HepG2 (cell line): ENCODE data around the gene BRAP. TPM values are rescaled to one million over a fixed set of nuclear protein-coding genes. Genes with fewer than 3 reads are reported as not detected.
A peak's percentile ranks its signal among the peaks of the same experiment; 100 is the strongest.

Experiments
- DNMT1 ChIP-seq: sonication (generic); formaldehyde crosslinking; IDR thresholded peaks from 2 replicates; pipeline ENCODE4 v1.5.1; 2020; ENCODE audit warnings: mild to moderate bottlenecking, missing genetic modification reagents
- HMG20B ChIP-seq: conservative IDR thresholded peaks from 2 replicates; pipeline ENCODE4 v1.6.1; 2016; ENCODE audit warnings: missing genetic modification reagents, missing compliant biosample characterization
- NFKBIZ ChIP-seq: IDR thresholded peaks from 2 replicates; pipeline ENCODE4 v1.6.1; 2018; ENCODE audit warnings: missing genetic modification reagents, missing compliant biosample characterization
- NFYB ChIP-seq: sonication (generic); formaldehyde crosslinking; IDR thresholded peaks from 2 replicates; pipeline ENCODE4 v1.4.0; 2020; ENCODE audit warnings: missing genetic modification reagents
- RAD21 ChIP-seq: fragments of 450-650 bp; formaldehyde crosslinking; IDR thresholded peaks from 2 replicates; pipeline ENCODE4 v1.5.0; 2020; ENCODE audit warnings: mild to moderate bottlenecking
- TCF7L2 ChIP-seq: IDR thresholded peaks from 2 replicates; pipeline ENCODE4 v1.6.1; 2011; ENCODE audit warnings: mild to moderate bottlenecking, low read depth, low read length, moderate library complexity
- YY1 ChIP-seq: IDR thresholded peaks from 2 replicates; pipeline ENCODE4 v1.6.1; 2011; ENCODE audit warnings: low read length, low read depth, moderate library complexity, mild to moderate bottlenecking; ENCODE audit not compliant: insufficient read depth, insufficient replicate concordance
- ZNF230 ChIP-seq: sonication (generic); formaldehyde crosslinking; IDR thresholded peaks from 2 replicates; pipeline ENCODE4 v1.4.0; 2020; ENCODE audit warnings: mild to moderate bottlenecking, missing genetic modification reagents
- ZNF335 ChIP-seq: sonication (generic); formaldehyde crosslinking; IDR thresholded peaks from 2 replicates; pipeline ENCODE4 v1.4.0; 2020; ENCODE audit warnings: missing genetic modification reagents
- ZNF430 ChIP-seq: sonication (generic); formaldehyde crosslinking; IDR thresholded peaks from 2 replicates; pipeline ENCODE4 v1.9.0; 2021; ENCODE audit warnings: mild to moderate bottlenecking, missing genetic modification reagents
- ZNF556 ChIP-seq: sonication (generic); formaldehyde crosslinking; IDR thresholded peaks from 2 replicates; pipeline ENCODE4 v1.4.0; 2020; ENCODE audit warnings: mild to moderate bottlenecking, missing genetic modification reagents, borderline replicate concordance
- ZNF75D ChIP-seq: sonication (generic); formaldehyde crosslinking; IDR thresholded peaks from 2 replicates; pipeline ENCODE4 v1.8.1; 2023; ENCODE audit warnings: missing genetic modification reagents, mild to moderate bottlenecking, borderline replicate concordance
- ZNF761 ChIP-seq: sonication (generic); formaldehyde crosslinking; conservative IDR thresholded peaks from 2 replicates; pipeline ENCODE4 v1.4.0; 2020; ENCODE audit warnings: mild to moderate bottlenecking, missing genetic modification reagents
- polyA plus RNA-seq, 8 experiments: library from polyadenylated mRNA; depleted of rRNA in 3 of 8; stranded (reverse) in 7 of 8; unstranded in 1 of 8; fragments of >200 nt; fragmentation: Illumina TruSeq in 4 of 8; extraction: Trizol in 4 of 8; gene quantifications; 2 replicates each; pipeline versions ENCODE4 v1.2.1 to v1.2.3, GENCODE V29; 2011 to 2016; ENCODE audit warnings: low read depth in 4 of 8, missing spikeins in 1 of 8, mixed read lengths in 1 of 8; ENCODE audit not compliant: insufficient read depth in 1 of 8
- total RNA-seq, 5 experiments: library from RNA; depleted of rRNA; stranded (reverse); fragments of >200 nt; fragmentation: Illumina TruSeq; extraction: Trizol; gene quantifications; 2 replicates each; pipeline ENCODE4 v1.2.3, GENCODE V29; 2016; ENCODE audit warnings: low read depth in 1 of 5
- TF ChIP-seq, protein P1 (sequence below): sonication (generic); formaldehyde crosslinking; IDR thresholded peaks from 2 replicates; pipeline ENCODE4 v1.4.0; 2020; ENCODE audit warnings: mild to moderate bottlenecking, missing genetic modification reagents
- TF ChIP-seq, protein P2 (sequence below): IDR thresholded peaks from 2 replicates; pipeline ENCODE4 v1.6.1; 2018; ENCODE audit warnings: missing genetic modification reagents, mild to moderate bottlenecking, missing compliant biosample characterization
- TF ChIP-seq, protein P3 (sequence below): sonication (generic); formaldehyde crosslinking; IDR thresholded peaks from 2 replicates; pipeline ENCODE4 v1.4.0; 2020; ENCODE audit warnings: missing genetic modification reagents
- TF ChIP-seq, protein P4 (sequence below): sonication (generic); formaldehyde crosslinking; IDR thresholded peaks from 2 replicates; pipeline ENCODE4 v1.4.0; 2020; ENCODE audit warnings: mild to moderate bottlenecking, missing genetic modification reagents

The BRAP gene
- total and polyA plus RNA-seq, 2 of the 13 experiments (the other 11 are each of a cell fraction or from before 2014, with no cell fraction given): 8.1 to 15.4 TPM

DNA sequence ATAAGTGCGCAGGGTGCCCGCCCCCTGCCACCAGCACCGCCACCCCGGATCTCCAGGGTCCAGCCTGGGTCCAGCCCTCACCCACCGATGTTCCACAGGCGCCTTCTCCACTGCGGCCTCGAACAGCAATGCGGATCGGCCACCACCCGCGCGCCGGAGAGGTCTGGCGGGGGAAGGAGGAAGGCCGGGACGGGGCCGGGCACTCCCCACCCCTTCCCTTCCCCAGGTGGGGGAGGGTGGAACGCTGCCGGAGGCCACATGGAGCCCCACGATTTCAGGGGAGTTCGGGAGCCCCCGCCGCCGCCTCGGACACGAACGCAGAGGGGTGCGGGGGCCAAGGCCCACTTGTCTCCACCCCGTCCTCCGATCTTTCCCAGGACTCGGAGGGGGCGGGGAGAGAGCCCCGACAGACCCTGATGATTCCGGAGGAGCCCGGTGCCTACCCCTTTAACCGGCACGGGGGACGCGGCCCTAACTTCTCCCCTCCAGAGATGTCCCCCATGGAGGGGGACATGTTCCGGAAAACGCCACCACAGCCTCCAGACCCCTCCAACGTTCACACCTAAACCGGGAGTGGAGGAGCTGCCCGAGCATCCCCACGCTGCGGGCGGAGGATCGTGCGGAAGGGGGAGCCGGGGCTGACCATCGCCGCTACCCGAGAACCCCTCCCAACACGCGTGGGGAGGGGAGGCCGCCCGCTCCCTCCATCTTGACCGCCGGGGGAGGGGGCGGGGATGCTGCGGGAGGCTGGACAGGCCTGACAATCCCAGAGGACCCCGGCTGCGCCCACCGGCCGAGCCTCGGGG, 87.7 kb downstream of the BRAP start (continued):
- TF ChIP-seq, protein P1, sequence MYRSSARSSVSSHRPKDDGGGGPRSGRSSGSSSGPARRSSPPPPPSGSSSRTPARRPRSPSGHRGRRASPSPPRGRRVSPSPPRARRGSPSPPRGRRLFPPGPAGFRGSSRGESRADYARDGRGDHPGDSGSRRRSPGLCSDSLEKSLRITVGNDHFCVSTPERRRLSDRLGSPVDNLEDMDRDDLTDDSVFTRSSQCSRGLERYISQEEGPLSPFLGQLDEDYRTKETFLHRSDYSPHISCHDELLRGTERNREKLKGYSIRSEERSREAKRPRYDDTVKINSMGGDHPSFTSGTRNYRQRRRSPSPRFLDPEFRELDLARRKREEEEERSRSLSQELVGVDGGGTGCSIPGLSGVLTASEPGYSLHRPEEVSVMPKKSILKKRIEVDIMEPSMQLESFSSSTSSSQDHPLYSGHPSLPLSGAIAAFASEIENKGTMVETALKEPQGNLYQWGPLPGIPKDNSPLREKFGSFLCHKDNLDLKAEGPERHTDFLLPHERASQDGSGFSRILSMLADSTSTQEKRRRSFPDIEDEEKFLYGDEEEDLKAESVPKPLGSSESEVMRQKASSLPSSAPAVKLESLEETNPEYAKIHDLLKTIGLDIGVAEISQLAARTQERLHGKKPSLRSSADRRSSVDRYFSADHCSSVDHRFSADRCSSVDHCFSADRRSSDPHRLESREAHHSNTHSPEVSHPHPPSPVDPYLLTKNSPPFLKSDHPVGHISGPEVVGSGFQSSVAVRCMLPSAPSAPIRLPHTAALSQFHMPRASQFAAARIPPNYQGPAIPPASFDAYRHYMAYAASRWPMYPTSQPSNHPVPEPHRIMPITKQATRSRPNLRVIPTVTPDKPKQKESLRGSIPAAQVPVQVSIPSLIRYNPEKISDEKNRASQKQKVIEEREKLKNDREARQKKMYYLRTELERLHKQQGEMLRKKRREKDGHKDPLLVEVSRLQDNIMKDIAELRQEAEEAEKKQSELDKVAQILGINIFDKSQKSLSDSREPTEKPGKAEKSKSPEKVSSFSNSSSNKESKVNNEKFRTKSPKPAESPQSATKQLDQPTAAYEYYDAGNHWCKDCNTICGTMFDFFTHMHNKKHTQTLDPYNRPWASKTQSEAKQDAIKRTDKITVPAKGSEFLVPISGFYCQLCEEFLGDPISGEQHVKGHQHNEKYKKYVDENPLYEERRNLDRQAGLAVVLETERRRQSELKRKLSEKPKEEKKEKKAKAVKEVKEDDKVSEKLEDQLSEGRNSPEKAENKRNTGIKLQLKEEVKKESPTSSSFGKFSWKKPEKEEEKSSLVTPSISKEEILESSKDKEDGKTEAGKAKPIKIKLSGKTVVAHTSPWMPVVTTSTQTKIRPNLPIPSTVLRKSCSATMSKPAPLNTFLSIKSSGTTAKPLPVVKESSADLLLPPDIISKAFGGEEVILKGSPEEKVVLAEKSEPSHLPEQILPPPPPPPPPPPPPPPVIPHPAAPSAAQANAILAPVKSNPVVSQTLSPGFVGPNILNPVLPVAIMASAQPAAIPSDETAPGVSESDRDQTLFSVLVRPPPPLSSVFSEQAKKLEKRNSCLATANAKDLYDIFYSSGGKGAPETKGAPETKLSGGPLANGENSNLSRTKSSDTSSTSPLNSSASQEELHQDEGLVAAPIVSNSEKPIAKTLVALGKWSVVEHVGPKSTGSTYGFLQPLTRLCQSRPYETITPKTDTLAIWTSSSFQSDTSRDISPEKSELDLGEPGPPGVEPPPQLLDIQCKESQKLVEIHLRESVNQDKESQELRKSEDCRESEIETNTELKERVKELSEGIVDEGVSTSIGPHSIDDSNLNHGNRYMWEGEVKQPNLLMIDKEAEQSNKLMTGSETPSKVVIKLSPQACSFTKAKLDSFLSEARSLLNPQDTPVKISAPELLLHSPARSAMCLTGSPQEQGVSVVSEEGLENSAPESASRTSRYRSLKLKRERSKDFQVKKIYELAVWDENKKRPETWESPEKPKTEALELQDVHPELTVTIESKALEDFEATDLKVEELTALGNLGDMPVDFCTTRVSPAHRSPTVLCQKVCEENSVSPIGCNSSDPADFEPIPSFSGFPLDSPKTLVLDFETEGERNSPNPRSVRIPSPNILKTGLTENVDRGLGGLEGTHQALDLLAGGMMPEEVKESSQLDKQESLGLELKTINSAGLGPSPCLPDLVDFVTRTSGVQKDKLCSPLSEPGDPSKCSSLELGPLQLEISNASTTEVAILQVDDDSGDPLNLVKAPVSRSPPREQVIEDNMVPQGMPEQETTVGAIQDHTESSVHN (CRISPR knock-in tag): no peak
- TF ChIP-seq ZNF761 (no peak), HMG20B (CRISPR knock-in tag) (no peak), ZNF335 (CRISPR knock-in tag) (no peak), DNMT1 (CRISPR knock-in tag) (no peak), ZNF75D (CRISPR knock-in tag) (no peak), RAD21 (no peak), TCF7L2 (no peak), ZNF556 (no peak), ZNF430 (CRISPR knock-in tag) (0 out of 2 replicates have a peak, but pooled peaks have one; percentile 13), NFKBIZ (no peak), ZNF230 (CRISPR knock-in tag) (no peak), YY1 (peak; percentile 56), NFYB (CRISPR knock-in tag) (no peak)
- TF ChIP-seq, protein P2, sequence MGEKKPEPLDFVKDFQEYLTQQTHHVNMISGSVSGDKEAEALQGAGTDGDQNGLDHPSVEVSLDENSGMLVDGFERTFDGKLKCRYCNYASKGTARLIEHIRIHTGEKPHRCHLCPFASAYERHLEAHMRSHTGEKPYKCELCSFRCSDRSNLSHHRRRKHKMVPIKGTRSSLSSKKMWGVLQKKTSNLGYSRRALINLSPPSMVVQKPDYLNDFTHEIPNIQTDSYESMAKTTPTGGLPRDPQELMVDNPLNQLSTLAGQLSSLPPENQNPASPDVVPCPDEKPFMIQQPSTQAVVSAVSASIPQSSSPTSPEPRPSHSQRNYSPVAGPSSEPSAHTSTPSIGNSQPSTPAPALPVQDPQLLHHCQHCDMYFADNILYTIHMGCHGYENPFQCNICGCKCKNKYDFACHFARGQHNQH (CRISPR knock-in tag): no peak
- TF ChIP-seq, protein P3, sequence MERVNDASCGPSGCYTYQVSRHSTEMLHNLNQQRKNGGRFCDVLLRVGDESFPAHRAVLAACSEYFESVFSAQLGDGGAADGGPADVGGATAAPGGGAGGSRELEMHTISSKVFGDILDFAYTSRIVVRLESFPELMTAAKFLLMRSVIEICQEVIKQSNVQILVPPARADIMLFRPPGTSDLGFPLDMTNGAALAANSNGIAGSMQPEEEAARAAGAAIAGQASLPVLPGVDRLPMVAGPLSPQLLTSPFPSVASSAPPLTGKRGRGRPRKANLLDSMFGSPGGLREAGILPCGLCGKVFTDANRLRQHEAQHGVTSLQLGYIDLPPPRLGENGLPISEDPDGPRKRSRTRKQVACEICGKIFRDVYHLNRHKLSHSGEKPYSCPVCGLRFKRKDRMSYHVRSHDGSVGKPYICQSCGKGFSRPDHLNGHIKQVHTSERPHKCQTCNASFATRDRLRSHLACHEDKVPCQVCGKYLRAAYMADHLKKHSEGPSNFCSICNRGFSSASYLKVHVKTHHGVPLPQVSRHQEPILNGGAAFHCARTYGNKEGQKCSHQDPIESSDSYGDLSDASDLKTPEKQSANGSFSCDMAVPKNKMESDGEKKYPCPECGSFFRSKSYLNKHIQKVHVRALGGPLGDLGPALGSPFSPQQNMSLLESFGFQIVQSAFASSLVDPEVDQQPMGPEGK: peak; percentile 54
- TF ChIP-seq, protein P4, sequence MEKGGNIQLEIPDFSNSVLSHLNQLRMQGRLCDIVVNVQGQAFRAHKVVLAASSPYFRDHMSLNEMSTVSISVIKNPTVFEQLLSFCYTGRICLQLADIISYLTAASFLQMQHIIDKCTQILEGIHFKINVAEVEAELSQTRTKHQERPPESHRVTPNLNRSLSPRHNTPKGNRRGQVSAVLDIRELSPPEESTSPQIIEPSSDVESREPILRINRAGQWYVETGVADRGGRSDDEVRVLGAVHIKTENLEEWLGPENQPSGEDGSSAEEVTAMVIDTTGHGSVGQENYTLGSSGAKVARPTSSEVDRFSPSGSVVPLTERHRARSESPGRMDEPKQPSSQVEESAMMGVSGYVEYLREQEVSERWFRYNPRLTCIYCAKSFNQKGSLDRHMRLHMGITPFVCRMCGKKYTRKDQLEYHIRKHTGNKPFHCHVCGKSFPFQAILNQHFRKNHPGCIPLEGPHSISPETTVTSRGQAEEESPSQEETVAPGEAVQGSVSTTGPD (CRISPR knock-in tag): no peak
